Measurements from ENCODE around the gene TRAM2.

- no peak for TF ChIP-seq CTCF (IDR thresholded peaks at IDR 0.05; ENCODE audit: control extremely low read depth in 1 of 3, insufficient read depth in 1 of 3, low read depth in 1 of 3, low read length in 3 of 3)
- TF ChIP-seq RAD21 (IDR thresholded peaks at IDR 0.05 in 1 of 2, conservative IDR thresholded peaks at IDR 0.05 in 1 of 2; ENCODE audit: low read depth in 2 of 2, low read length in 2 of 2) = no peak
- no peak for TF ChIP-seq YY1 (IDR thresholded peaks at IDR 0.05; ENCODE audit: low read depth, low read length)
- no peak for TF ChIP-seq KDM4A (IDR thresholded peaks at IDR 0.05; ENCODE audit: low read depth, low read length, severe bottlenecking)
- no peak for TF ChIP-seq MAFK (IDR thresholded peaks at IDR 0.05; ENCODE audit: low read depth, low read length)
Observed at GRCh38 chr6:52588710-52589091, 11.8 kb upstream of the TRAM2 start.
